HCT116 (cell line): ENCODE results near the gene CDH23. TPM values are rescaled to one million over a fixed set of nuclear protein-coding genes. Genes with fewer than 3 reads are reported as not detected.

ENCODE experiments used
- ATAC-seq: fragments of 200-7000 bp; cut with Tn5 transposase; 2 replicates; pipeline ENCODE4 v1.9.1; 2020; ENCODE audit warnings: mild to moderate bottlenecking, moderate library complexity
- BruUV-seq: library from RNA; stranded (reverse); fragments of 400-500 nt; replicated peaks from 2 replicates; lab custom pipeline; 2021; lab: Mats Ljungman, UMichigan
- CTCF ChIA-PET: fragments of 300-600 bp; sonication (Branson Sonifier 250); formaldehyde crosslinking; loops from one replicate; lab custom pipeline; 2021; ENCODE audit warnings: antibody characterized with exemption; lab: Charles Lee
- POLR2A ChIA-PET: fragments of 300-600, 350-600 bp; sonication (Branson Sonifier 250); formaldehyde crosslinking; loops from one replicate; lab custom pipeline; 2021; ENCODE audit warnings: antibody characterized with exemption; lab: Charles Lee
- RAD21 ChIA-PET, 2 experiments: fragments of 300-600 bp; sonication (Branson Sonifier 250); formaldehyde crosslinking; loops; one replicate each; lab custom pipeline; 2023; ENCODE audit warnings: low total read pairs in 2 of 2; ENCODE audit not compliant: uncharacterized antibody in 2 of 2, unreplicated experiment in 2 of 2, low non-redundant PET in 1 of 2; lab: Charles Lee
- DNase-seq: peaks from one replicate; pipeline ENCODE4 v3.0.0-alpha.2; 2010; ENCODE audit warnings: low read depth, low spot score
- H2AFZ ChIP-seq: fragments of 200-600 bp; shearing (Covaris generic), sonication (generic); 2 replicates; pipeline ENCODE4 v1.6.1; 2017; ENCODE audit warnings: low read depth, mixed run types, mixed read lengths, antibody characterized with exemption, low read length; ENCODE audit not compliant: poor library complexity, severe bottlenecking
- H3K27ac ChIP-seq: 2 replicates; pipeline ENCODE4 v1.5.1; 2012; ENCODE audit warnings: low read depth, low read length
- H3K27me3 ChIP-seq: fragments of 200-600 bp; sonication (generic); 2 replicates; pipeline ENCODE4 v1.6.1; 2016; ENCODE audit warnings: mixed run types, low read length, mixed read lengths; ENCODE audit not compliant: insufficient read depth
- H3K36me3 ChIP-seq, 2 experiments: fragments of 200-500 bp in 1 of 2; fragments of 200-600 bp in 1 of 2; sonication (Bioruptor generic) in 1 of 2; sonication (generic) in 1 of 2; 2 replicates each; pipeline versions ENCODE4 v1.5.1 to v1.6.1; 2014 to 2016; ENCODE audit warnings: low read length in 2 of 2, inconsistent platforms in 1 of 2, mixed read lengths in 1 of 2, mixed run types in 1 of 2; ENCODE audit not compliant: insufficient read depth in 2 of 2, control insufficient read depth in 1 of 2
- H3K4me1 ChIP-seq, 2 experiments: fragments of 200-600 bp in 1 of 2; sonication (generic) in 1 of 2; 2 replicates each; pipeline versions ENCODE4 v1.5.1 to v1.6.1; 2012 to 2017; ENCODE audit warnings: low read length in 2 of 2, inconsistent platforms in 1 of 2, mild to moderate bottlenecking in 1 of 2, mixed read lengths in 1 of 2, mixed run types in 1 of 2, moderate library complexity in 1 of 2; ENCODE audit not compliant: insufficient read depth in 2 of 2, control insufficient read depth in 1 of 2
- H3K4me2 ChIP-seq: fragments of 200-600 bp; sonication (generic); 2 replicates; pipeline ENCODE4 v1.6.1; 2017; ENCODE audit warnings: mixed run types, low read length, mixed read lengths
- H3K4me3 ChIP-seq, 2 experiments: fragments of 200-600 bp in 1 of 2; sonication (generic) in 1 of 2; replicated peaks in 1 of 2; 2 replicates each; pipeline ENCODE4 v1.5.1; 2011 to 2016; ENCODE audit warnings: low read length in 2 of 2, control low read depth in 1 of 2, low read depth in 1 of 2, mild to moderate bottlenecking in 1 of 2, mixed read lengths in 1 of 2, mixed run types in 1 of 2
- H3K79me2 ChIP-seq: fragments of 200-600 bp; sonication (generic); 2 replicates; pipeline ENCODE4 v1.6.1; 2017; ENCODE audit warnings: mild to moderate bottlenecking, mixed run types, low read length, moderate library complexity, mixed read lengths; ENCODE audit not compliant: insufficient read depth
- H3K9ac ChIP-seq: fragments of 200-600 bp; sonication (generic); 2 replicates; pipeline ENCODE4 v1.6.1; 2016; ENCODE audit warnings: low read length, mixed read lengths
- H3K9me2 ChIP-seq: fragments of 200-600 bp; sonication (generic), shearing (Covaris generic); 2 replicates; pipeline ENCODE4 v1.6.1; 2017; ENCODE audit warnings: mixed run types, mild to moderate bottlenecking, moderate library complexity; ENCODE audit not compliant: insufficient read depth
- H3K9me3 ChIP-seq, 2 experiments: fragments of 200-500 bp in 1 of 2; fragments of 200-600 bp in 1 of 2; sonication (Bioruptor generic) in 1 of 2; sonication (generic) in 1 of 2; 2 replicates each; pipeline ENCODE4 v1.6.1; 2014 to 2017; ENCODE audit warnings: low read length in 2 of 2, mixed read lengths in 2 of 2, inconsistent platforms in 1 of 2, low read depth in 1 of 2, mild to moderate bottlenecking in 1 of 2, mixed run types in 1 of 2, moderate library complexity in 1 of 2; ENCODE audit not compliant: control insufficient read depth in 1 of 2, insufficient read depth in 1 of 2
- H4K20me1 ChIP-seq: fragments of 200-600 bp; sonication (generic), shearing (Covaris generic); 2 replicates; pipeline ENCODE4 v1.6.1; 2017; ENCODE audit warnings: mixed run types, mild to moderate bottlenecking, moderate library complexity; ENCODE audit not compliant: insufficient read depth
- CEBPB ChIP-seq: IDR thresholded peaks from 2 replicates; pipeline ENCODE4 v1.6.1; 2012; ENCODE audit warnings: low read depth
- EGR1 ChIP-seq: IDR thresholded peaks from 2 replicates; pipeline ENCODE4 v1.6.1; 2012; ENCODE audit warnings: low read depth
- ELF1 ChIP-seq: IDR thresholded peaks from 2 replicates; pipeline ENCODE4 v1.6.1; 2012; ENCODE audit warnings: low read depth, borderline replicate concordance
- EZH2 ChIP-seq: fragments of 200-600 bp; sonication (generic); IDR thresholded peaks from 2 replicates; pipeline ENCODE4 v1.6.1; 2017; ENCODE audit warnings: antibody characterized with exemption, mixed run types
- EZH2phosphoT487 ChIP-seq: fragments of 200-600 bp; IDR thresholded peaks from 2 replicates; pipeline ENCODE4 v1.6.1; 2018; ENCODE audit warnings: antibody characterized with exemption, borderline replicate concordance
- FOSL1 ChIP-seq: IDR thresholded peaks from 2 replicates; pipeline ENCODE4 v1.6.1; 2012; ENCODE audit warnings: low read depth
- POLR2A ChIP-seq: IDR thresholded peaks from 2 replicates; pipeline ENCODE4 v1.7.0; 2011; ENCODE audit warnings: borderline replicate concordance; ENCODE audit not compliant: insufficient read depth, insufficient read length; ENCODE audit errors: extremely low read depth
- RAD21 ChIP-seq: IDR thresholded peaks from 2 replicates; pipeline ENCODE4 v1.6.1; 2012; ENCODE audit warnings: low read depth, mild to moderate bottlenecking
- SIN3A ChIP-seq: IDR thresholded peaks from 2 replicates; pipeline ENCODE4 v1.6.1; 2012; ENCODE audit warnings: low read depth
- SP1 ChIP-seq: IDR thresholded peaks from 2 replicates; pipeline ENCODE4 v1.6.1; 2012; ENCODE audit warnings: low read depth
- SRF ChIP-seq: IDR thresholded peaks from 2 replicates; pipeline ENCODE4 v1.6.1; 2012; ENCODE audit warnings: low read depth
- TCF7L2 ChIP-seq: IDR thresholded peaks from 2 replicates; pipeline ENCODE4 v1.7.0; 2011; ENCODE audit warnings: borderline replicate concordance, inconsistent platforms; ENCODE audit not compliant: insufficient read depth, insufficient read length; ENCODE audit errors: extremely low read depth
- YY1 ChIP-seq: IDR thresholded peaks from 2 replicates; pipeline ENCODE4 v1.6.1; 2011; ENCODE audit warnings: low read length, low read depth, moderate library complexity, mild to moderate bottlenecking; ENCODE audit not compliant: insufficient replicate concordance; ENCODE audit errors: extremely low read depth
- ZNF274 ChIP-seq: fragments of 200-500 bp; sonication (Bioruptor generic); IDR thresholded peaks from 2 replicates; pipeline ENCODE4 v1.6.1; 2014; ENCODE audit warnings: mild to moderate bottlenecking, low read depth, low read length, inconsistent platforms
- intact Hi-C: fragments of 100-400 bp; cut with micrococcal nuclease; formaldehyde crosslinking; loops from 2 replicates; pipeline ENCODE4 v1.10.0; 2022
- total RNA-seq: library from RNA; stranded (reverse); gene quantifications from one replicate; pipeline ENCODE4 v1.2.1, GENCODE V29; 2021; ENCODE audit not compliant: unreplicated experiment
- TF ChIP-seq, protein P1 (sequence below): IDR thresholded peaks from 2 replicates; pipeline ENCODE4 v1.6.1; 2012
- TF ChIP-seq, protein P2 (sequence below): IDR thresholded peaks from 2 replicates; pipeline ENCODE4 v1.6.1; 2012
- TF ChIP-seq, protein P3 (sequence below): IDR thresholded peaks from 2 replicates; pipeline ENCODE4 v1.6.1; 2012; ENCODE audit warnings: low read depth
- TF ChIP-seq, protein P4 (sequence below): IDR thresholded peaks from 2 replicates; pipeline ENCODE4 v1.6.1; 2011; ENCODE audit warnings: mild to moderate bottlenecking, low read length, moderate library complexity; ENCODE audit not compliant: insufficient replicate concordance; ENCODE audit errors: extremely low read depth

CDH23 gene
- total RNA-seq, 1 experiment from 2014 or later: not detected

DNA sequence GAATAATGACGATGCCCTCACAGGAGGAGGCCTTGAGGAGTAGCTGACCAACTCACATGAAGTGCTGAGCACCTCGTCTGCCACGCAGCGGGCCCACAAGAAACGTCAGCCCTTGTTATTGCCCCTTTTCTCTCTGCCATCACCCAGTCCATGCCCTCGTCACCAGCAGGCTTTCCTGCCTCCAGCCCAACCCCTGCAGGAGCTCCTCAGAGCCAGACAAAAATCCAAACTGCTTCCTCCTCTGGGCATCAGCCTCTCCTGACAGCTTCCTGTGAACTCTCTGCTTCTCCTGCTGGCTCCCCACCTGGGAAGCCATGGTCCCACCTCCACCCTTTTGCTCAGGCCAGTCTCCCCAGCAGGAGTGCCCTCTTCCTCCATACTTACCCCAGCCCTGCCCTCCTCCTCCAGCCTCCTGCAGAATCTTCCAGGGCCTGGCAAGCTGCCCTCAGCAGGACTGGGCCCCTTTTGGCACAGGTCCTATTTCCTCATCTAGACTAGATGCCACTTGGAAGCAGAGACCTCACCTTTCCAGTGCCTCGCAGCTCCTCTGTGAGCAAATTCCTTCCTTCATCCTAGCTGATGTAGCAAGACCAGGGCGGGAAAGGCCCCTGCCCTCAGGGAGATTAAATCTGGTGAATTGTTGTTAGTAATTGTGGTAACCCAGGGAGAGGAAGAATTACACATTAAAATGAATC lies 207.8 kb downstream of the CDH23 start:
- ATAC-seq (no peak), DNase-seq (no peak)
- Histone ChIP-seq H3K9me3 (no peaks in the 10 kb centered on the region), H3K9ac (no peak overlapping the region), H3K9me2 (no peaks in the 10 kb centered on the region), H3K27ac (no peak overlapping the region), H3K79me2 (no peaks in the 10 kb centered on the region), H2AFZ (no peak overlapping the region), H3K36me3 (no peaks in the 10 kb centered on the region), H3K27me3 (no peaks in the 10 kb centered on the region), H3K4me1 (peaks cover 16 to 17% of the 10 kb centered on the region in 2 experiments; a peak in 3 of 4 replicates), H3K4me2 (peak overlapping the region; percentile 37), H3K4me3 (no peak overlapping the region), H4K20me1 (no peaks in the 10 kb centered on the region)
- ChIA-PET CTCF (no interaction called here), POLR2A (no interaction called here), RAD21 (no interaction called here)
- no TSS peak for BruUV-seq
- TF ChIP-seq, protein P1, sequence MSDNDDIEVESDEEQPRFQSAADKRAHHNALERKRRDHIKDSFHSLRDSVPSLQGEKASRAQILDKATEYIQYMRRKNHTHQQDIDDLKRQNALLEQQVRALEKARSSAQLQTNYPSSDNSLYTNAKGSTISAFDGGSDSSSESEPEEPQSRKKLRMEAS: no peak
- TF ChIP-seq TCF7L2 (no peak), ZNF274 (no peak), EZH2phosphoT487 (no peak), EZH2 (no peak), RAD21 (no peak), EGR1 (no peak), SIN3A (no peak), SRF (no peak), ELF1 (no peak), FOSL1 (no peak), POLR2A (no peak), SP1 (no peak), CEBPB (no peak), YY1 (no peak)
- TF ChIP-seq, protein P2, sequence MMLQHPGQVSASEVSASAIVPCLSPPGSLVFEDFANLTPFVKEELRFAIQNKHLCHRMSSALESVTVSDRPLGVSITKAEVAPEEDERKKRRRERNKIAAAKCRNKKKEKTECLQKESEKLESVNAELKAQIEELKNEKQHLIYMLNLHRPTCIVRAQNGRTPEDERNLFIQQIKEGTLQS: no peak
- TF ChIP-seq, protein P3, sequence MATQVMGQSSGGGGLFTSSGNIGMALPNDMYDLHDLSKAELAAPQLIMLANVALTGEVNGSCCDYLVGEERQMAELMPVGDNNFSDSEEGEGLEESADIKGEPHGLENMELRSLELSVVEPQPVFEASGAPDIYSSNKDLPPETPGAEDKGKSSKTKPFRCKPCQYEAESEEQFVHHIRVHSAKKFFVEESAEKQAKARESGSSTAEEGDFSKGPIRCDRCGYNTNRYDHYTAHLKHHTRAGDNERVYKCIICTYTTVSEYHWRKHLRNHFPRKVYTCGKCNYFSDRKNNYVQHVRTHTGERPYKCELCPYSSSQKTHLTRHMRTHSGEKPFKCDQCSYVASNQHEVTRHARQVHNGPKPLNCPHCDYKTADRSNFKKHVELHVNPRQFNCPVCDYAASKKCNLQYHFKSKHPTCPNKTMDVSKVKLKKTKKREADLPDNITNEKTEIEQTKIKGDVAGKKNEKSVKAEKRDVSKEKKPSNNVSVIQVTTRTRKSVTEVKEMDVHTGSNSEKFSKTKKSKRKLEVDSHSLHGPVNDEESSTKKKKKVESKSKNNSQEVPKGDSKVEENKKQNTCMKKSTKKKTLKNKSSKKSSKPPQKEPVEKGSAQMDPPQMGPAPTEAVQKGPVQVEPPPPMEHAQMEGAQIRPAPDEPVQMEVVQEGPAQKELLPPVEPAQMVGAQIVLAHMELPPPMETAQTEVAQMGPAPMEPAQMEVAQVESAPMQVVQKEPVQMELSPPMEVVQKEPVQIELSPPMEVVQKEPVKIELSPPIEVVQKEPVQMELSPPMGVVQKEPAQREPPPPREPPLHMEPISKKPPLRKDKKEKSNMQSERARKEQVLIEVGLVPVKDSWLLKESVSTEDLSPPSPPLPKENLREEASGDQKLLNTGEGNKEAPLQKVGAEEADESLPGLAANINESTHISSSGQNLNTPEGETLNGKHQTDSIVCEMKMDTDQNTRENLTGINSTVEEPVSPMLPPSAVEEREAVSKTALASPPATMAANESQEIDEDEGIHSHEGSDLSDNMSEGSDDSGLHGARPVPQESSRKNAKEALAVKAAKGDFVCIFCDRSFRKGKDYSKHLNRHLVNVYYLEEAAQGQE: no peak
- TF ChIP-seq, protein P4, sequence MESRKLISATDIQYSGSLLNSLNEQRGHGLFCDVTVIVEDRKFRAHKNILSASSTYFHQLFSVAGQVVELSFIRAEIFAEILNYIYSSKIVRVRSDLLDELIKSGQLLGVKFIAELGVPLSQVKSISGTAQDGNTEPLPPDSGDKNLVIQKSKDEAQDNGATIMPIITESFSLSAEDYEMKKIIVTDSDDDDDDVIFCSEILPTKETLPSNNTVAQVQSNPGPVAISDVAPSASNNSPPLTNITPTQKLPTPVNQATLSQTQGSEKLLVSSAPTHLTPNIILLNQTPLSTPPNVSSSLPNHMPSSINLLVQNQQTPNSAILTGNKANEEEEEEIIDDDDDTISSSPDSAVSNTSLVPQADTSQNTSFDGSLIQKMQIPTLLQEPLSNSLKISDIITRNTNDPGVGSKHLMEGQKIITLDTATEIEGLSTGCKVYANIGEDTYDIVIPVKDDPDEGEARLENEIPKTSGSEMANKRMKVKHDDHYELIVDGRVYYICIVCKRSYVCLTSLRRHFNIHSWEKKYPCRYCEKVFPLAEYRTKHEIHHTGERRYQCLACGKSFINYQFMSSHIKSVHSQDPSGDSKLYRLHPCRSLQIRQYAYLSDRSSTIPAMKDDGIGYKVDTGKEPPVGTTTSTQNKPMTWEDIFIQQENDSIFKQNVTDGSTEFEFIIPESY: no peak
- intact Hi-C loops: loop anchor here (10.0 kb wide), 1 partner anchor 290 kb away; the partner anchor contains the start of gene SLC29A3
